Suprapubic skin (tissue), 4 donors: Measurements from ENCODE around the gene PLA2G5. TPM values are rescaled to one million over a fixed set of nuclear protein-coding genes. Genes with fewer than 3 reads are reported as not detected.
"Not testable (repeated sequence)": the region's sequence is repeated elsewhere in the genome, so short reads cannot be mapped to it uniquely, and the experiment has no call there.

Experiments used
- DNase-seq, 2 donors: peaks; one replicate each; pipeline ENCODE4 v3.0.0-alpha.2; 2019; ENCODE audit warnings: low spot score in 2 of 2
- H3K27ac ChIP-seq: fragments of 200-600 bp; sonication (generic); one replicate; pipeline ENCODE4 v1.5.1; 2019
- H3K27me3 ChIP-seq: fragments of 200-600 bp; sonication (generic); one replicate; pipeline ENCODE4 v1.5.1; 2019
- H3K36me3 ChIP-seq: fragments of 200-600 bp; sonication (generic); one replicate; pipeline ENCODE4 v1.5.1; 2019
- H3K4me1 ChIP-seq: fragments of 200-600 bp; sonication (generic); one replicate; pipeline ENCODE4 v1.5.1; 2019
- H3K4me3 ChIP-seq: fragments of 200-600 bp; sonication (generic); one replicate; pipeline ENCODE4 v1.5.1; 2019; ENCODE audit warnings: mild to moderate bottlenecking
- H3K9me3 ChIP-seq: fragments of 200-600 bp; sonication (generic); one replicate; pipeline ENCODE4 v1.5.1; 2019
- CTCF ChIP-seq, 2 donors: fragments of 200-600 bp in 1 of 2; fragments of 450-650 bp in 1 of 2; sonication (generic) in 1 of 2; IDR thresholded peaks; one replicate each; pipeline ENCODE4 v1.5.1; 2016 to 2019; ENCODE audit warnings: antibody characterized with exemption in 2 of 2, mild to moderate bottlenecking in 1 of 2, moderate library complexity in 1 of 2
- EP300 ChIP-seq: sonication (generic); formaldehyde crosslinking; IDR thresholded peaks from one replicate; pipeline ENCODE4 v1.6.1; 2017; ENCODE audit warnings: antibody characterized with exemption
- POLR2A ChIP-seq, 2 donors: fragments of 450-650 bp; IDR thresholded peaks; one replicate each; pipeline ENCODE4 v1.6.1; 2017; ENCODE audit warnings: antibody characterized with exemption in 2 of 2, mild to moderate bottlenecking in 2 of 2, moderate library complexity in 2 of 2
- POLR2AphosphoS5 ChIP-seq, 3 donors: sonication (generic); formaldehyde crosslinking; IDR thresholded peaks; one replicate each; pipeline ENCODE4 v1.6.1; 2017; ENCODE audit warnings: antibody characterized with exemption in 3 of 3
- WGBS: methylation state at CpG from one replicate; pipeline ENCODE4 v1.1.5; 2018; 5-methylcytosine and 5-hydroxymethylcytosine counted together
- total RNA-seq, 4 donors: library from RNA; depleted of rRNA; stranded (reverse); fragments of >200 nt; gene quantifications; one replicate each; pipeline ENCODE4 v1.1.0, GENCODE V29; 2016

The PLA2G5 gene
- total RNA-seq, 4 donors from 2014 or later = 0.79 to 4.2 TPM; not detected in 2

- no peaks in the 10 kb centered on the region for H3K36me3 ChIP-seq
- no peak overlapping the region for H3K4me3 ChIP-seq
- H3K27ac ChIP-seq = peak overlapping the region; percentile 92
- no peaks in the 10 kb centered on the region for H3K27me3 ChIP-seq
- TF ChIP-seq POLR2AphosphoS5 (IDR thresholded peaks at IDR 0.05) (no peak), POLR2A (IDR thresholded peaks at IDR 0.05) (no peak), EP300 (no peak), CTCF (IDR thresholded peaks at IDR 0.05) (no peak)
- DNase-seq = peak in 1 of 2 donors; percentile 42
- peaks cover 26% of the 10 kb centered on the region for H3K4me1 ChIP-seq
- WGBS = 62% methylated on average over 10 of the region's 10 CpGs
- no peaks in the 10 kb centered on the region for H3K9me3 ChIP-seq
Observed at GRCh38 chr1:20123722-20124455, 53.9 kb downstream of the PLA2G5 start.

- no peaks in the 10 kb centered on the region for H3K9me3 ChIP-seq
- H3K36me3 ChIP-seq = no peaks in the 10 kb centered on the region
- peaks cover 26% of the 10 kb centered on the region for H3K4me1 ChIP-seq
- 38% methylated on average over 7 of the region's 7 CpGs for WGBS
- TF ChIP-seq EP300 = no peak
- TF ChIP-seq POLR2A (IDR thresholded peaks at IDR 0.05) = no peak
- no peak for TF ChIP-seq POLR2AphosphoS5 (IDR thresholded peaks at IDR 0.05)
- TF ChIP-seq CTCF (IDR thresholded peaks at IDR 0.05) = no peak
- no peaks in the 10 kb centered on the region for H3K27me3 ChIP-seq
- H3K27ac ChIP-seq = peak overlapping the region; percentile 92
- peak overlapping the region; percentile 22 for H3K4me3 ChIP-seq
- DNase-seq = peak; percentile 43 to 74
Observed at GRCh38 chr1:20124456-20125057, 54.6 kb downstream of the PLA2G5 start.

GRCh38 chr1:20125100-20125499 lies 55.1 kb downstream of the PLA2G5 start:
- H3K36me3 ChIP-seq = no peaks in the 10 kb centered on the region
- no peak for TF ChIP-seq POLR2A (IDR thresholded peaks at IDR 0.05)
- TF ChIP-seq EP300 = no peak
- TF ChIP-seq POLR2AphosphoS5 (IDR thresholded peaks at IDR 0.05) = peak in 1 of 3 donors; percentile 8
- H3K27ac ChIP-seq = peak overlapping the region; percentile 92
- H3K9me3 ChIP-seq = no peaks in the 10 kb centered on the region
- peak overlapping the region; percentile 22 for H3K4me3 ChIP-seq
- DNase-seq = peak; percentile 55 to 61
- peaks cover 26% of the 10 kb centered on the region for H3K4me1 ChIP-seq
- 40% methylated on average over 10 of the region's 10 CpGs for WGBS
- no peaks in the 10 kb centered on the region for H3K27me3 ChIP-seq

GRCh38 chr1:20126041-20126805 lies 56.2 kb downstream of the PLA2G5 start:
- no peak overlapping the region for H3K27ac ChIP-seq
- H3K9me3 ChIP-seq = no peaks in the 10 kb centered on the region
- H3K4me3 ChIP-seq = no peak overlapping the region
- DNase-seq = peak; percentile 40
- H3K4me1 ChIP-seq = peaks cover 26% of the 10 kb centered on the region
- TF ChIP-seq POLR2A (IDR thresholded peaks at IDR 0.05) (no peak), EP300 (no peak), POLR2AphosphoS5 (IDR thresholded peaks at IDR 0.05) (no peak), CTCF (IDR thresholded peaks at IDR 0.05) (no peak)
- no peaks in the 10 kb centered on the region for H3K27me3 ChIP-seq
- WGBS = 78% methylated on average over 7 of the region's 9 CpGs
- H3K36me3 ChIP-seq = no peaks in the 10 kb centered on the region

GRCh38 chr1:20126806-20127440 lies 56.9 kb downstream of the PLA2G5 start:
- Histone ChIP-seq H3K36me3 (no peaks in the 10 kb centered on the region), H3K9me3 (no peaks in the 10 kb centered on the region), H3K27me3 (no peaks in the 10 kb centered on the region), H3K27ac (no peak overlapping the region), H3K4me3 (no peak overlapping the region), H3K4me1 (peaks cover 26% of the 10 kb centered on the region)
- 90% methylated on average over 8 of the region's 10 CpGs for WGBS
- DNase-seq = peak; percentile 52 to 56
- TF ChIP-seq POLR2A (IDR thresholded peaks at IDR 0.05) (no peak), POLR2AphosphoS5 (IDR thresholded peaks at IDR 0.05) (no peak), EP300 (no peak), CTCF (IDR thresholded peaks at IDR 0.05) (no peak)

GRCh38 chr1:20130518-20130917 lies 60.5 kb downstream of the PLA2G5 start:
- not testable (repeated sequence) for H3K4me3 ChIP-seq, H3K27me3 ChIP-seq, H3K36me3 ChIP-seq, H3K27ac ChIP-seq, H3K9me3 ChIP-seq
- WGBS = 94% methylated on average over 3 of the region's 3 CpGs
- H3K4me1 ChIP-seq = peaks cover 11% of the 10 kb centered on the region
- peak in 1 of 2 donors; percentile 23 for DNase-seq
